Stimulated activated CD4-positive, alpha-beta T cell treated with anti-CD3 and anti-CD28 coated beads, Interleukin-1b, Interleukin-23, amount 100 ng/mL, for 1 hour (primary cell): Measurements from ENCODE around the gene CEP112.
"Not testable (repeated sequence)": the region's sequence is repeated elsewhere in the genome, so short reads cannot be mapped to it uniquely, and the experiment has no call there.

ENCODE experiments used
- DNase-seq, 2 donors: peaks; one replicate each; pipeline ENCODE4 v3.0.0-alpha.2; 2020; ENCODE audit warnings: low read depth in 2 of 2

Gene CEP112

GRCh38 chr17:66165537-66166123, 26.3 kb downstream of the CEP112 start:
- DNase-seq = no peak

GRCh38 chr17:66155055-66155454, 36.9 kb downstream of the CEP112 start:
- DNase-seq = not testable (repeated sequence)

GRCh38 chr17:66152756-66153155, 39.2 kb downstream of the CEP112 start:
- DNase-seq = no peak

GRCh38 chr17:66150708-66151107, 41.2 kb downstream of the CEP112 start:
- DNase-seq = no peak

- no peak for DNase-seq
Observed at GRCh38 chr17:66149562-66149961, 42.4 kb downstream of the CEP112 start.

- no peak for DNase-seq
Observed at GRCh38 chr17:66146394-66146793, 45.5 kb downstream of the CEP112 start.

- no peak for DNase-seq
Observed at GRCh38 chr17:66143657-66144282, 48.2 kb downstream of the CEP112 start.

- DNase-seq = no peak
Observed at GRCh38 chr17:66142428-66142827, 49.5 kb downstream of the CEP112 start.

GRCh38 chr17:66138120-66138519, 53.8 kb downstream of the CEP112 start:
- no peak for DNase-seq

- DNase-seq = no peak
Observed at GRCh38 chr17:66135896-66136295, 56.0 kb downstream of the CEP112 start.

GRCh38 chr17:66135219-66135618, 56.7 kb downstream of the CEP112 start:
- DNase-seq = no peak

- DNase-seq = no peak
Observed at GRCh38 chr17:66129759-66130158, 62.2 kb downstream of the CEP112 start.

- DNase-seq = no peak
Observed at GRCh38 chr17:66126231-66126630, 65.7 kb downstream of the CEP112 start.

- no peak for DNase-seq
Observed at GRCh38 chr17:66123163-66123562, 68.8 kb downstream of the CEP112 start.

- DNase-seq = no peak
Observed at GRCh38 chr17:66115246-66115645, 76.7 kb downstream of the CEP112 start.

- DNase-seq = no peak
Observed at GRCh38 chr17:66114609-66115008, 77.3 kb downstream of the CEP112 start.

GRCh38 chr17:66107731-66108130, 84.2 kb downstream of the CEP112 start:
- DNase-seq = no peak

- DNase-seq = no peak
Observed at GRCh38 chr17:66098040-66098439, 93.9 kb downstream of the CEP112 start.

GRCh38 chr17:66094727-66095126, 97.2 kb downstream of the CEP112 start:
- DNase-seq = no peak

GRCh38 chr17:66091445-66092080, 100.4 kb downstream of the CEP112 start:
- DNase-seq = no peak

GRCh38 chr17:66089764-66090163, 102.2 kb downstream of the CEP112 start:
- no peak for DNase-seq

GRCh38 chr17:66088173-66088572, 103.8 kb downstream of the CEP112 start:
- DNase-seq = no peak

GRCh38 chr17:66087073-66087472, 104.9 kb downstream of the CEP112 start:
- no peak for DNase-seq
